AG08396 (cell line): ENCODE results near the gene SREK1.
A peak's percentile ranks its signal among the peaks of the same experiment; 100 is the strongest.
"Not testable (repeated sequence)": the region's sequence is repeated elsewhere in the genome, so short reads cannot be mapped to it uniquely, and the experiment has no call there.

ENCODE experiments used
- DNase-seq: peaks from one replicate; pipeline ENCODE4 v3.0.0; 2012; ENCODE audit warnings: low spot score, mixed read lengths

SREK1 gene, protein sequence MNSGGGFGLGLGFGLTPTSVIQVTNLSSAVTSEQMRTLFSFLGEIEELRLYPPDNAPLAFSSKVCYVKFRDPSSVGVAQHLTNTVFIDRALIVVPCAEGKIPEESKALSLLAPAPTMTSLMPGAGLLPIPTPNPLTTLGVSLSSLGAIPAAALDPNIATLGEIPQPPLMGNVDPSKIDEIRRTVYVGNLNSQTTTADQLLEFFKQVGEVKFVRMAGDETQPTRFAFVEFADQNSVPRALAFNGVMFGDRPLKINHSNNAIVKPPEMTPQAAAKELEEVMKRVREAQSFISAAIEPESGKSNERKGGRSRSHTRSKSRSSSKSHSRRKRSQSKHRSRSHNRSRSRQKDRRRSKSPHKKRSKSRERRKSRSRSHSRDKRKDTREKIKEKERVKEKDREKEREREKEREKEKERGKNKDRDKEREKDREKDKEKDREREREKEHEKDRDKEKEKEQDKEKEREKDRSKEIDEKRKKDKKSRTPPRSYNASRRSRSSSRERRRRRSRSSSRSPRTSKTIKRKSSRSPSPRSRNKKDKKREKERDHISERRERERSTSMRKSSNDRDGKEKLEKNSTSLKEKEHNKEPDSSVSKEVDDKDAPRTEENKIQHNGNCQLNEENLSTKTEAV

DNA sequence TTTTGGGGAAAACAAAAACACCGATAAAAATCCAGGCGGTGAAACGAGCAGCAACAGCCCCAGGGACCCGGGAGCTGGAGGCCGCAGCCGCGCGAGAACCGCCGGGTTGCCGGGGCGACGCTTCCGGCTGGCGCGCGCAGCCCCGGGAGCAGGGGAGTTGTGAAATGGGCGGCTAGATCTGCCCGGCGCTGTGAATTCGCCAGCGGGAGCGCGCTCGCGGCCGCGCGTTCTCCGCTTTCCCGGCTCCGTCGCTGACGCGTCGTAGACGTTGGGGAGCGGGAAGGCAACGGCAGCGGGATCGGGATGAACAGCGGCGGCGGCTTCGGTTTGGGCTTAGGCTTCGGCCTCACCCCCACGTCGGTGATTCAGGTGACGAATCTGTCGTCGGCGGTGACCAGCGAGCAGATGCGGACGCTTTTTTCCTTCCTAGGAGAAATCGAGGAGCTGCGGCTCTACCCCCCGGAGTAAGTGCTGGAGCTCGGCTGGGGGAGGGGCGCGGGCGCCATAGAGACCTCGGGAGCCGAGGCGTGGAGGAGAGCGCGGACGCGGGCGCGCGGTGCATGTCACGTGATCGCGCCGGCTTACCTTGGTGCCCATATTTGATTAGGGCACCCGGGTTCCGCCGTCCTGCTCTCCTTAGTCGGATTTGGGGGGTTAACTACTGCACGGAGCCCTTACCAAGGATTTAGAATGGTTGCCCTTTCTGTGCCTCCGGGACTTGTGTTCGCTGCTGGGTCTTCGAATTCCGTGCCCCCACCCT lies at the start of gene SREK1:
Gene SREK1 (plus strand): TSS at position 227 of the 760 bp plus-strand sequence. CDS start 77 bp downstream, at position 304.
- DNase-seq, result peak; percentile 98

DNA sequence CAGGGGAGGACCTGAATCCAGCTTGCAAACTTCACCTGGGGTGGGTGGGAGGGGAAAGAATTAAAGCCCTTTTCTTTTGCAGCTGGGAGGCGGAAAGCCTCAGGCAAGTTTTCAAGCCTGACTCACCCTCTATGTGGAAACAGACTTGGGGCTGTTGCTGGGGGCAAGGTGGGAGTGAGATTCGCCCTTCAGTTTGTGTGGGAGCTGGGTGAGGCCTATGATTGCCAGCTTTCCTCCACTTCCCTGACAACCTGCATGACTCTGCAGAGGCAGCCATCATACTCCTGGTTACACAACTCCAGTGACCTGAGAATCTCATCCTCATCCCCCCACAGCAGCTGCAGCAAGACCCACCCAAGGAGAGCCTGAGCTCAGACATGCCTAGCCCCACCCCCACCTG lies 43.2 kb upstream of the SREK1 start:
- DNase-seq, result no peak

DNA sequence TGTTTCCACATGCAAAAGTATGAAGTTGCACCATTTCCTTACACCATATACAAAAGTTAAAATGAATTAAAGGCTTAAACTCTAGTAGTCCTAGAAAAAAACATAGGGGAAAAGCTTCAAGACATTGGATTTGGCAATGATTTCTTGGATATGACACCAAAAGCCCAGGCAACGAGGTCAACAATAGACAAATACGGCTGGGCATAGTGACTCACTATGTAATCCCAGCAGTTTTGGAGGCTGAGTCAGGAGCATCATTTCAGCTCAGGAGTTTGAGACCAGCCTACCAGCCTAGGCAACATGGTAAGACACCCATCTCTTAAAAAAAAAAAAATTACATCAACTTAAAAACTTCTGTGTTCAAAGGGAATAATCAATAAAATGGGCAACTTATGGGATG lies 30.9 kb upstream of the SREK1 start:
- DNase-seq, result no peak

DNA sequence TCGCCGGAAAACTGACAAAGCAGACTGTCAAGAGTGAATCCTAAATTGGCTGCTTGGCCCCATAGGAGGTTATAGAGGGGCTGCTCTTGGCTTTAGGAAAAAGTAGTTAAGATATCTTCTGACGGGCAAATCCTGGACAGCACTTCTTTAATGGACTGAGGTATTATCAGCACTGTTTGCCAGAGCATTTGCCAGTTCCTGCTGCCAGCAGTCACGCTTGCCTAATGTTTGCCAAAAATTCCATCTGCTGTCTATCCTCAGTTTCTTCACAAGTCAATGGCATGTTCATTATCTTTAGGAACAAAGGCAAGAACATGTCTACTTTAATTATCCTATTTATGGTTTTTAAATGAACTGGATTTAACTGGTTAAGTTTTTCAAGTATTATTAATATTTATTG lies 25.8 kb upstream of the SREK1 start:
- DNase-seq, result no peak

DNA sequence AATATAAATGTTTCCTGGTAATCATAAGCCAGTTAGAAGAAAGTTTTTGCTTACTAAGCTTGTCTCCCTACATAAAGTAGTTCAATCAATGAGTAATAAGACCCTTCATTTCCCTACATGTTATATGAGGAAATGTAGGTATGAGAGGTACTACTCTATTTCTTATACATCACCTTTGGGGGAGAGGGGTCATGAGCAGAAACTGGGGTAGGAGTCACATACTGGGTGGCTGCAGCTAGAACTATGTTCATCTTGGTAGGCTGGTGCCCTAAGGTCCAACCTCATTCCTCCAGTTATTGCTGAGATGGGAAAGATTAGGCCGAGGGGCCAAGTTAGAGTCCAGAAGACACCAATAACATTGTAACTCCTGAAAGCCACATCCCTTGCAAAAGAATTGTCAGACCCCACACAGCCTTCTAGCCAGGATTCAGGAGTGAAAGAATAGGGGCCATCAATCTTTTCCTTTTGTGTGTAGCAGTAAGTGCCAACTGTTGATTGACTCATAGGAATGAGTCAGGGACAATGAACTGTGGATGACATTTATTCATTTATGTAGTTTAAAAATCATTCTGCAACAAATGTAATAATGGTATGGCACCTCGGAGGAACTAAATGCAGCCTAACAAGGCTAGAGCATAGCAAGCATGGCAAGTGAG lies 21.6 kb upstream of the SREK1 start:
- DNase-seq, result peak; percentile 14

DNA sequence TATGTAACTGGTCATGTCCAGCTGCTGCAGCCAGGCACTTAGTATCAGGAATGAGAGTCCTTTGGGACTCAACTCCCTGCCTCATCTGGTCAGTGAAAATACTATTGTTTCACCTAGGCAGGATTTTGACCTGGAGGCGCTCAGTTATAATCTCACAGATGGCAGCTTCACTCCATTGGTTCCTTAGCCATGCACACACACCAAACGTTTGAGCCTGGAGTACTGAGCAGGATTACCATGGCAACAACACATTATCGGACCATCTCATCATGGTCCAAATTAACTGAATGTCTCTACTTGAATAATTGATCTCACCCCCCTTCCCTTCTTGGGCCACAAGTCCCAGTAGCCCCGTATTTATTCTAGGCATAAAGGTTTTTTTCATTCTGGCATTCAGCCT lies 15.0 kb upstream of the SREK1 start:
- no peak for DNase-seq

DNA sequence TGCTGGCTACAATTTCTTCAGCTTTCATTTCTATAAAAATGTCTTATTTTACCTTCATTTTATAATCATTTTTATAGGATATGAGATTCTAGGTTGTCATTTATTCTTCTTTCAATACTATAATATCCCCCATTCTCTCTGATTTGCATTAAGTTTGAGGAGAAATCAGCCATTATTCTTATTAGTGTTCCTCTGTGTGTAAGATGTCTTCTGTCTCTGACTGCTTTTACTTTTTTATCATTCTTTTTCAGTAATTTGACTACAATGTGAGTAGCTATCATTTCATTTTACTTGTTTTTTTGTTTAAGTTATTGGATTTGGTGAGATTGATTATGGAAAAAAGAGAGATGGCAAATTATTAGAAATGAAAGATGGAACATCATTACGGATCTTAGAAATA lies 13.6 kb upstream of the SREK1 start:
- DNase-seq, result no peak

DNA sequence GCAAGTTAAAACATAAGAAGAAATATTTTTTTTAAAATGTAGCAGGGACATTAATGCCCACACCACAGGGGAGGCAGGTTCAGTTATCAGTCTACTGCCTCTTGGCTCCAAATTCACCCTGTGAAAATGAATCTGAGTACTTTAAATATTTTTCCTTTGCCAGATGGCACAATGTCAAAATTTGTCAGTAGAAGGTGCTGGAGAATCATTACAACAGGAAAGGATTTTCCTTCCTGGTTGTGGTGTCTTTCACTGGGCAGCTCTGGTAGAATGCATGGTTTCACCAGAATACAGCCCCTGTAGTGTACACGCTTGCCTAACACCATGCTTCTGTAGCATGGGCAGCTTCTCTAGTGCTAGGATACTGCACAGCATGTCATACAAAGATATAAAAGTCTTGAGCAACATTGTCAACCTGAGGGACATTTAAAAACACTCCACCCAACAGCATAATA lies 9.7 kb upstream of the SREK1 start:
- DNase-seq, result no peak

DNA sequence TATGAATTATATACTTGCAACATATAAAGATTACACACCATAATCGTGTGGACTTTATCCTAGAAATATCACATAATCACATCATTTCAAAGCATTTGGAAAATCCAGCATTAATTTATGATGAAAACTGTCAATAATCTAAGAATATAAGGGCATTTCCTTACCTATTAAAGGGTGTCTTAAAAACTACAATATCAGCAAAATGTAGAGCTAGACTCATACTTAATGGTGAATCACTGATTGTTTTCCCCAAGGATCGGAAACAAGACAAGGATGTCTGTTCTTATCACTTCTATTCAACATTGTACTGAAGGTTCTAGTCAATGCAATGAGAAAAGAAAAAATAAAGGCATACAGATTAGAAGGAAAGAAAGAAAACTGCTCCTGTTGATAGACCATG lies 8.0 kb upstream of the SREK1 start:
- no peak for DNase-seq

DNA sequence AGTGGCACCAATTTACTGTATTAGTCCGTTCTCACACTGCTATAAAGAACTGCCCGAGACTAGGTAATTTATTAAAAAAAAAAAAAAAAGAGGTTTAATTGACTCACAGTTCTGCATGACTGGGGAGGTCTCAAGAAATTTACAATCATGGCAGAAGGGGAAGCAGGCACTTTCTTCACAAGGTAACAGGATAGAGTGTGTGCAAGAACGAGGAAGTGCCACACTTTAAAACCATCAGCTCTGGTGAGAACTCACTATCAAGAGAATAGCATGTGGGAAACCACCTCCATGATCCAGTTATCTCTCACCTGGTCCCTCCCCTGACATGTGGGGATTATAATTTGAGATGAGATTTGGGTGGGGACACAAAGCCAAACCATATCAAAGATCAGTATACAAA lies 7.2 kb upstream of the SREK1 start:
- not testable (repeated sequence) for DNase-seq

DNA sequence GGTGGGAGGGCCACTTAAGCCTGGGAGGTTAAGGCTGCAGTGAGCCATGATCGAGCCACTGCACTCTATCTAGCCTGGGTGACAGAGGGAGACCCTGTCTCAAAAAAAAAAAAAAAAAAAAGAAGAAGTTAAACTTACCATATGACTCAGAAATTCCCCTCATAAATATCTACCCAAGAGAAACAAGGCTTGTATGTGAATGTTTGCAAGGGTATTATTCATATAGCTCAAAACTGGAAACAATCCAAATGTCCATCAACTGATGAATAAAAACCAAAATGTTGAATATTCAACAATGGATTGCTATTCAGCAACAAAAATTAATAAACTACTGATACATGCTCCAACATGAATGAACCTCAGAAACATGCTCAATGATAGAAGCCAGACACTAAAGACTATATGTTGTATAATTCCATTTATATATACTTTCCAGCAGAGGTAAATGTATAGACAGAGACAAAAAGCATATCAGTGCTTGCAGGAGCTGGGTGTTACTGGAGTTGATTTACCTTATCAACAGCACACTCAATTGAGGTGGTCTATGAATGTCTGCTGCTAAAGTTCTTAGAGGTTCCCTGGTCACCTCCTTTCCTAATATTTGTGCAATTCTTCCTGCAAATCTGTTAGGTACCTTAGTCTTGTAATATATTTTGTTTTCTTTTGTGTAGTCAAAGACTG lies 5.3 kb upstream of the SREK1 start:
- DNase-seq, result no peak

DNA sequence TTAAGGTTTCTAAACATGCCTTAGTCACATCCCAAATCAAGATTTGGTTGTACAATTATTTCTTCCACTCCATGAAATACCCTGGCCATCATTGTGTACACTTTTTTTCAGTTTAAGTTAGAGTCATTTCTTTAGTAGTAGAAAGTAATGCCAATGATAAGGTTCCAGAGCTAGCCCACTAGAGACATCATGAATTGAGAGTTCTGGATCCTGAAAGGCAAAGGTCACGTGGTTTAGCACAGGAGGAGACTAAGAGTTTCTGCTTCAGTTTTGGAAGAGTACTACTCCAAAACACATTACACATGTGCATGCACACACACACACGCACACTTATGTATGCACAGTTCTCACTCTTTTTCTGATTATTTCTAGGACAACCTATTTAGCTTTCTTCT lies 4.8 kb upstream of the SREK1 start:
- no peak for DNase-seq

DNA sequence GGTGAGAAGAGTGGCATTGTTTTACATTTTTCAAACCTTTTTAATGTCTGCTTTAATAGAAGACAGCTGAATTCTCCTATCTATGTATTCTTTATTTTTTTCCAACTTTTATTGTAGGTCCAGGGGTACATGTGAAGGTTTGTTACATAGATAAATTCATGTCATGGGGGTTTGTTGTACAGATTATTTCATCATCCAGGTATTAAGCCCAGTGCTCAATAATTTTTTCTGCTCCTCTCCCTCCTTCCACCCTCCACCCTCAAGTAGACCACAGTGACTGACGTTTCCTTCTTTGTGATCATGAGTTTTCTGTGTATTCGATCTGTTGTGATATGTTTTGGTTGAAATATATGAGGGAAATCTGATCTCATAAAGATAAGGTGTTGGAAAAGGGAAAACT lies 1.7 kb upstream of the SREK1 start:
- no peak for DNase-seq

DNA sequence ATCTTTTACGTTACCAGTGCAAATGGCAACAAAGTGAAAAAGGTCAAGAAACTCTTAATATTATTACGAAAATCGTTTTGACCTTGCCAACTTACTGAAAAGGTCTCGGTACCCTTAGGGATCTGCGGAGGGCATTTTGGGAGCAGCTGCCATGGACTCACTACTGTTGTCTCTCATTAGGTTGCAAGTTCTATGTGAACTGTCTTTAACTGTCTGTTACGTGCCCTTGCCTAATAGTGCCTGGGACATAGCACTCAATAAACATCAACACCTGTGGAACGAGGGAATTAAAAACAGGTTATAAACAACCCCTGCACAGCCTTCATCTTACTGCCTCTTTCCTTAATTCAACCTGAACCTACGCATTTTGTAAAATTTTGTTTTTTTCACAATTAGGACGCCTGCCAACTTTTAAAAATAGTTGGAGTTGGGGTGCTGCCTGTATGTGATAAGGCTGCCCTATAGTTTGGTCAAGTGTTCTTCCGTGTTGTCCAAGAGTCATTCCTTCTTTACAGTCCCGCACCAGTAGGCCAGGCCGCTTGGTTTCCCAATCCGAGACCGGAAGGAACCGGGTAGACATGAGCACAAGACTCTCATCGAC lies 527 bp upstream of the SREK1 start:
- no peak for DNase-seq

DNA sequence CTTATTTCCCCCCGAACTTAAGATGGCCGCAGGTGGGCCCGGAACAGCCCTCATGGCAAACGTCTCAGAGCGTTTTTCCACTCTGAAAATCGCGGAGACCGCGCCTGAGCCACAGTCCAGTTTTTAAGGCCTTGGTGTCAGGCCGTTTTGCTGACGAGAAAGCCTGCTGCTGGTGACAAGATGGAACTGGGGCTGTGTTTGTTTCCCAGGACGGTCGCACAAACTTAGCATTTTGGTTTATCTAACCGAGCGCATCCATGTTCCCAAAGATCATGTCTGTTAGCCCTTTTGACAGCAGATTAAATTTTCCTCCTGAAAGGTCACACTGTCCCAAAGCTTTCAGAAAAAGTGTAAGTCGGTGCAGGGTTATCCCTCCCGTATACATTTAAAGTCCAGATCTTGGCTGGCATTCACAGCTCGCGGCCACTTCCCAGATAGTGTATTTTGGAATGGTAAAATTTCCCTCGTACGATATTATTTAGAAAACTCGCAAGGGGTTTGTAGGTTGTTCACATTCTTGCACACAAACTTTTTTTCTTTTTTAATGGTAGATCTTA lies 812 bp downstream of the SREK1 start:
- DNase-seq, result no peak

DNA sequence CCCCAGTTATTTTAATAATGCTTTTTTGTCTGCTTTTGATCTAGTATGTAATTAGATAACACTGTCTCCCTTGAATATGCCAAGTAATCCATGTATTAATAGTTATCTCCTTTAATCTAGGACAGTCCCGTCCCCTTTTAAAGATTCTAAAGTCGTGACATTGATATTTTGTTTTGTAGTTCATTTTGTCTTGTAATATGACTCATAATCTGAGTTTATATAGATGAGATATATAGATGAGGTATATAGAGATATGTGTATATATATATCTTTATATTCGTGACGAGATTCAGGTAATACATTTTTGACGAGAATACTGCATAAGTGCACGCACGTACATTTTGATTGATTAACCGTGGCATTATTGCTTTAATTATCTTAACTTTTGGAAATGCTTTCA lies 1.6 kb downstream of the SREK1 start:
- no peak for DNase-seq

DNA sequence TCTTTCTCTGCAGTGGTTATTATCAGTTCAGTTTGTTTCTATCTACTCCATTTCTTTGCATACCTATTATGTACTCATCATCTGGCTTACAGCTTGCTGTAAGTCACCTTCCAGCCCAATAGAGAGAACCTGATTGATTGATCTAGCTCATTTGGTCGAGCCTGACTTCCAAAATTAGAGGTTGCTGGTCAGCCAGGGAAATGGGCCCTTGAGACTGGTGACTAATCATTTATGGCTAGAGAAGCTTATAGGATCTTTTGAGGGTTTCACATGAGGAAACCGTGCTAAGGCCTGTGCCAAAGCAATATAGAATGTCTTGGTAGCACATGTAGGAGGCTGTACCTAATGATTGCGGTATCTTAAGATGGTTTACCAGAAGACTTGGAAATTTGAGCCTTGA lies 5.8 kb downstream of the SREK1 start:
- no peak for DNase-seq

DNA sequence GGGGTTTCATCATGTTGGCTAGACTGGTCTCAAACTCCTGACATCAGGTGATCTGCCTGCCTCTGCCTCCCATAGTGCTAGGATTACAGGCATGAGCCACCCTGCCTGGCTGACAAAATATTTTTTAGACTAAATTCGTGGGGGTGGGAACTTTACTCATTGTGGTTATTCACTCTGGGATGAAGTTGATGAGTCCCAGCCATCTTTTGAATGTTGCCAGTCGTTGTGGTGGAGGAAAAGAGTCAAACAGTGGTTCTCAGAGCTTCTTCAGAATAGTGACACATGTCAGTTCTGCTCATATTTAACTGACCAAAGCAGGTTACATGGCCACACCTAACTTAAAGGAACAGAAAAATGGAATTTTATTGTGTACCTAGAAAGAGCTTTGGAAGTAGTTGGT lies 6.9 kb downstream of the SREK1 start:
- no peak for DNase-seq

DNA sequence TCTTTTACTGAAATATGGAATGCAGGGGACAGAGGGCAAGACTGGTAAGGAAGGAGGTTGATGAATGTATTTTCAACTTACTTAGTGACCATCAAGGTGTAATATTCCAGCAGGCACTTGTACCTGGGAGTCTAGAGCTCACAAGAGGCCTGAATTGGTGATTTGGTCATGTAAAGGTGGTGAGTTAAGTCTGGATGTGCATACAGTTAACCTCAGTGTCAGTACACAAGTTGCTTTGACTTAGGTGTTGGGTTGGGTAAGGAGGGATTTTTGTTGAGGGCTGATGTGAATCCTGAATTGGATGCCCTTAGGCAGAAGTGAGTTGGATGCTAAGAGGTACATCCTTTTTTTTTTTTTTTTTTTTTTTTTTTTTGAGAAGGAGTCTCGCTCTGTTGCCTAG lies 7.4 kb downstream of the SREK1 start:
- no peak for DNase-seq

DNA sequence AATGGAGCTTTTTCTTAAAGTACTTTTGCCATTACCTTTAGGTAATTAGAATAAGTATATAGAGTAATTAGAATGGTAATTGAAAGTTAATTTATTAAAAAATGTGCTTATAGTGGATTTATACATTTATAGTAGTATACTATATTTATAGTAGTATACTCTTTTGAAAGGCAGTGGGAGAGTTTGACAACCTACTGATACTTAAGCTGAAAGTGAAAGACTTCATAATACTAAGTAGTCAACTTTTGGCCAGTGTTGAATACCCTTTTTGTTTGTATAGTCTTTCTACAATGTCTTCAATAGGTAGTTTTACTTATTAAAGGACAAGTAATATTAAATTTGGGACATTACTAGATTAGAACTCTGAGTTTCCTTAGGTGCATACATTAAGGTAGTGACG lies 12.9 kb downstream of the SREK1 start:
- DNase-seq, result no peak

DNA sequence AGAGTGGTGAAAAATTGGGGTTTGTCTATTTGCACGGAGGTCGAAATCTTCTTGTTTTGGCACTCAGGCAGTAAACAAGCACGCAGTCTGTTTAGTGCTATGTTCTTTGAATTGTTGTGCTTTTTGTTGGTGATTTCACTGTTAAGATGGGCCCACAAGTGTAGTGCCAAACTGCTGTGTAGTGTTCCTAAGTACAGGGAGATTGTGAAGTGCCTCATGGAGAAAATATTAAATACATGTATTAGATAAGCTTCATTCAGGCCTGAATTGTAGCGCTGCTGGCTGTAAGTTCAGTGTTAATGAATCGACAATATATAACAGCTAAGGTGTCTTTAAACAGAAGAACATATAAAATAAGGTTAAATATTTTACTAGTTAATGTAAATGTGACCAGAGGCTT lies 17.3 kb downstream of the SREK1 start:
- no peak for DNase-seq
